H1 (cell line): ENCODE measurements around the gene CHRNA4. TPM values are rescaled to one million over a fixed set of nuclear protein-coding genes. Genes with fewer than 3 reads are reported as not detected.
A peak's percentile ranks its signal among the peaks of the same experiment; 100 is the strongest.

Experiments
- CTCF ChIA-PET: fragments of 300-600 bp; sonication (Branson Sonifier 250); formaldehyde crosslinking; loops from one replicate; lab custom pipeline; 2021; ENCODE audit not compliant: partially characterized antibody; lab: Charles Lee
- POLR2A ChIA-PET: fragments of 300-600 bp; sonication (Branson Sonifier 250); formaldehyde crosslinking; loops from one replicate; lab custom pipeline; 2021; ENCODE audit warnings: inconsistent platforms; ENCODE audit not compliant: partially characterized antibody; lab: Charles Lee
- DNase-seq, 2 experiments: peaks; one replicate each; pipeline versions ENCODE4 v3.0.0 to v3.0.0-alpha.2; 2010 to 2022; ENCODE audit warnings: low spot score in 2 of 2, low read depth in 1 of 2, mixed read lengths in 1 of 2
- FAIRE-seq: peaks from 2 replicates; lab custom pipeline; 2011; peaks lifted over from hg19 to GRCh38; lab: Jason Lieb, UNC
- H2AFZ ChIP-seq: 2 replicates; pipeline ENCODE4 v1.8.1; 2012; ENCODE audit warnings: low read length, inconsistent platforms
- H2AK5ac ChIP-seq: 2 replicates; pipeline ENCODE4 v1.6.1; 2013; ENCODE audit warnings: low read depth, low read length
- H2BK120ac ChIP-seq: replicated peaks from 2 replicates; pipeline ENCODE3; 2013; ENCODE audit warnings: low read depth, low read length, inconsistent platforms
- H2BK12ac ChIP-seq: 2 replicates; pipeline ENCODE4 v1.6.1; 2013; ENCODE audit warnings: low read depth, low read length
- H2BK15ac ChIP-seq: 2 replicates; pipeline ENCODE4 v1.6.1; 2013; ENCODE audit warnings: low read length
- H2BK20ac ChIP-seq: 2 replicates; pipeline ENCODE4 v1.6.1; 2013; ENCODE audit warnings: low read length
- H2BK5ac ChIP-seq: 2 replicates; pipeline ENCODE4 v1.6.1; 2013; ENCODE audit warnings: low read depth, low read length
- H3K14ac ChIP-seq: 2 replicates; pipeline ENCODE4 v1.6.1; 2013; ENCODE audit warnings: inconsistent platforms; ENCODE audit not compliant: insufficient read length
- H3K18ac ChIP-seq: 2 replicates; pipeline ENCODE4 v1.6.1; 2013; ENCODE audit warnings: low read length; ENCODE audit errors: extremely low read depth
- H3K23ac ChIP-seq: 2 replicates; pipeline ENCODE4 v1.6.1; 2013; ENCODE audit warnings: inconsistent platforms; ENCODE audit not compliant: insufficient read length
- H3K23me2 ChIP-seq: 2 replicates; pipeline ENCODE4 v1.6.1; 2013; ENCODE audit warnings: low read depth, low read length
- H3K27ac ChIP-seq: 2 replicates; pipeline ENCODE4 v1.6.1; 2011; ENCODE audit warnings: low read depth, low read length, inconsistent platforms
- H3K27me3 ChIP-seq, 4 experiments: replicated peaks in 1 of 4; 1 replicate in 1 of 4; 2 replicates in 3 of 4; pipeline versions ENCODE4 v1.6.1 to v1.8.1; 2011 to 2013; ENCODE audit warnings: low read length in 3 of 4, mild to moderate bottlenecking in 3 of 4, inconsistent platforms in 2 of 4, mixed read lengths in 2 of 4, moderate library complexity in 1 of 4; ENCODE audit not compliant: control insufficient read depth in 3 of 4, insufficient read depth in 3 of 4; ENCODE audit errors: extremely low read depth in 1 of 4
- H3K36me3 ChIP-seq, 4 experiments: 2 replicates each; pipeline versions ENCODE4 v1.6.1 to v1.8.1; 2011 to 2013; ENCODE audit warnings: mild to moderate bottlenecking in 4 of 4, low read length in 3 of 4, moderate library complexity in 2 of 4, control low read depth in 1 of 4, inconsistent platforms in 1 of 4; ENCODE audit not compliant: insufficient read depth in 4 of 4, control insufficient read depth in 2 of 4
- H3K4ac ChIP-seq: replicated peaks from 2 replicates; pipeline ENCODE3; 2013; ENCODE audit warnings: low read length, low read depth, mixed read lengths, inconsistent platforms; ENCODE audit not compliant: insufficient read length
- H3K4me1 ChIP-seq, 4 experiments: replicated peaks in 1 of 4; 1 replicate in 1 of 4; 2 replicates in 3 of 4; pipeline versions ENCODE4 v1.6.1 to v1.8.1; 2011 to 2013; ENCODE audit warnings: low read length in 3 of 4, inconsistent platforms in 2 of 4, mixed read lengths in 1 of 4; ENCODE audit not compliant: insufficient read depth in 4 of 4, control insufficient read depth in 3 of 4
- H3K4me2 ChIP-seq, 2 experiments: 2 replicates each; pipeline versions ENCODE4 v1.6.1 to v1.8.1; 2011 to 2013; ENCODE audit warnings: low read depth in 2 of 2, low read length in 2 of 2, control low read depth in 1 of 2, inconsistent platforms in 1 of 2, mild to moderate bottlenecking in 1 of 2; ENCODE audit not compliant: insufficient read depth in 1 of 2
- H3K4me3 ChIP-seq, 4 experiments: fragments of 200-600, 300-600 bp in 1 of 4; sonication (generic), shearing (Covaris generic), sonication (Bioruptor Twin) in 1 of 4; 2 replicates each; pipeline versions ENCODE4 v1.5.1 to v1.8.1; 2011 to 2016; ENCODE audit warnings: low read length in 4 of 4, low read depth in 3 of 4, control low read depth in 2 of 4, inconsistent platforms in 2 of 4, mild to moderate bottlenecking in 2 of 4, mixed read lengths in 1 of 4, moderate library complexity in 1 of 4; ENCODE audit not compliant: insufficient read depth in 2 of 4; ENCODE audit errors: extremely low read depth in 1 of 4
- H3K56ac ChIP-seq: replicated peaks from 2 replicates; pipeline ENCODE3; 2013; ENCODE audit warnings: low read depth, mild to moderate bottlenecking, mixed read lengths, low read length, inconsistent platforms; ENCODE audit not compliant: insufficient read length
- H3K79me1 ChIP-seq: 2 replicates; pipeline ENCODE4 v1.6.1; 2013; ENCODE audit warnings: low read depth, low read length, control low read depth
- H3K79me2 ChIP-seq, 2 experiments: 2 replicates each; pipeline versions ENCODE4 v1.6.1 to v1.8.1; 2012 to 2013; ENCODE audit warnings: low read length in 2 of 2, mild to moderate bottlenecking in 2 of 2, inconsistent platforms in 1 of 2; ENCODE audit not compliant: insufficient read depth in 2 of 2, control insufficient read depth in 1 of 2
- H3K9ac ChIP-seq, 4 experiments: replicated peaks in 1 of 4; 1 replicate in 1 of 4; 2 replicates in 3 of 4; pipeline versions ENCODE4 v1.6.1 to v1.8.1; 2011 to 2013; ENCODE audit warnings: low read depth in 3 of 4, low read length in 3 of 4, control low read depth in 2 of 4, mild to moderate bottlenecking in 2 of 4, moderate library complexity in 2 of 4, inconsistent platforms in 1 of 4; ENCODE audit errors: extremely low read depth in 1 of 4
- H3K9me3 ChIP-seq, 2 experiments: 2 replicates each; pipeline versions ENCODE4 v1.6.1 to v1.8.1; 2012 to 2013; ENCODE audit warnings: mild to moderate bottlenecking in 2 of 2, moderate library complexity in 2 of 2, control low read depth in 1 of 2, inconsistent platforms in 1 of 2, low read depth in 1 of 2, low read length in 1 of 2, mixed read lengths in 1 of 2; ENCODE audit not compliant: insufficient read depth in 2 of 2
- H4K20me1 ChIP-seq, 2 experiments: replicated peaks in 1 of 2; 2 replicates each; pipeline versions ENCODE3 to v1.8.1; 2011 to 2013; ENCODE audit warnings: inconsistent platforms in 2 of 2, low read length in 2 of 2, mild to moderate bottlenecking in 1 of 2; ENCODE audit not compliant: insufficient read depth in 2 of 2, control insufficient read depth in 1 of 2
- H4K5ac ChIP-seq: 2 replicates; pipeline ENCODE4 v1.6.1; 2013; ENCODE audit warnings: low read length, low read depth, mixed read lengths, inconsistent platforms; ENCODE audit not compliant: insufficient read length
- H4K8ac ChIP-seq: 2 replicates; pipeline ENCODE4 v1.8.0; 2013; ENCODE audit warnings: mild to moderate bottlenecking, moderate library complexity, low read length, inconsistent platforms; ENCODE audit not compliant: insufficient read depth; ENCODE audit errors: extremely low read depth
- H4K91ac ChIP-seq: replicated peaks from 2 replicates; pipeline ENCODE3; 2013; ENCODE audit warnings: low read length, mixed read lengths, inconsistent platforms; ENCODE audit not compliant: insufficient read length
- BACH1 ChIP-seq: IDR thresholded peaks from 2 replicates; pipeline ENCODE4 v1.6.1; 2012; ENCODE audit warnings: low read length, improper control_type of control experiment
- BCL11A ChIP-seq, 2 experiments: IDR thresholded peaks; one replicate each; pipeline ENCODE4 v1.6.1; 2011; ENCODE audit warnings: low read depth in 2 of 2, low read length in 2 of 2, mild to moderate bottlenecking in 2 of 2
- BRCA1 ChIP-seq: IDR thresholded peaks from 2 replicates; pipeline ENCODE4 v1.6.1; 2012; ENCODE audit warnings: low read depth, low read length, improper control_type of control experiment
- CBX5 ChIP-seq: fragments of 300-800, 300-1000 bp; sonication (generic); IDR thresholded peaks from 2 replicates; pipeline ENCODE4 v1.7.1; 2016; ENCODE audit warnings: antibody characterized with exemption, low read length, low read depth
- CHD1 ChIP-seq: IDR thresholded peaks from 2 replicates; pipeline ENCODE4 v1.6.1; 2012; ENCODE audit warnings: low read depth, low read length, improper control_type of control experiment
- CHD2 ChIP-seq: IDR thresholded peaks from 2 replicates; pipeline ENCODE4 v1.6.1; 2012; ENCODE audit warnings: low read length, improper control_type of control experiment
- E2F6 ChIP-seq: IDR thresholded peaks from 2 replicates; pipeline ENCODE4 v1.6.1; 2012; ENCODE audit warnings: inconsistent platforms
- JUN ChIP-seq: IDR thresholded peaks from 2 replicates; pipeline ENCODE4 v1.6.1; 2011; ENCODE audit warnings: low read depth, mild to moderate bottlenecking, improper control_type of control experiment, low read length
- MAX ChIP-seq: IDR thresholded peaks from 2 replicates; pipeline ENCODE4 v1.6.1; 2012; ENCODE audit warnings: inconsistent platforms
- POU5F1 ChIP-seq: IDR thresholded peaks from 2 replicates; pipeline ENCODE4 v1.6.1; 2011; ENCODE audit warnings: low read depth, mild to moderate bottlenecking, low read length, moderate library complexity
- RFX5 ChIP-seq: IDR thresholded peaks from 2 replicates; pipeline ENCODE4 v1.6.1; 2011; ENCODE audit warnings: low read depth, low read length, improper control_type of control experiment, borderline replicate concordance
- SP1 ChIP-seq: IDR thresholded peaks from 2 replicates; pipeline ENCODE4 v1.6.1; 2011; ENCODE audit warnings: low read depth, low read length
- SP2 ChIP-seq: IDR thresholded peaks from 2 replicates; pipeline ENCODE4 v1.6.1; 2012; ENCODE audit warnings: mild to moderate bottlenecking, low read length, inconsistent platforms
- WGBS, 2 experiments: shearing (Covaris generic) in 1 of 2; methylation state at CpG; one replicate each; pipeline versions ENCODE4 v1.1.6 to v1.1.7; 2013 to 2015; ENCODE audit warnings: low lambda C conversion rate in 2 of 2, mixed read lengths in 2 of 2, inconsistent platforms in 1 of 2, low coverage in 1 of 2, missing lambda C conversion rate in 1 of 2; ENCODE audit not compliant: insufficient replicate concordance in 2 of 2, insufficient coverage in 1 of 2, insufficient read length in 1 of 2; ENCODE audit errors: extremely low coverage in 1 of 2, missing lambda C conversion rate in 1 of 2; 5-methylcytosine and 5-hydroxymethylcytosine counted together
- polyA plus RNA-seq, 7 experiments: library from polyadenylated mRNA; depleted of rRNA in 3 of 7; stranded (reverse) in 5 of 7; unstranded in 2 of 7; fragments of >200 nt in 5 of 7; fragments of 200-250 nt in 2 of 7; gene quantifications; 1 replicate in 5 of 7; 2 replicates in 1 of 7; 4 replicates in 1 of 7; pipeline versions ENCODE4 v1.2.1 to v1.2.3, GENCODE V29; 2011 to 2013; ENCODE audit warnings: missing spikeins in 2 of 7, mixed read lengths in 2 of 7
- total RNA-seq: library from RNA; stranded (reverse); fragmentation: NEBNext Ultra II Directional; extraction: Animal tissue kit (Norgen Biotek cat#: 25700); gene quantifications from 2 replicates; pipeline ENCODE4 v1.2.1, GENCODE V29; 2021
- TF ChIP-seq, protein P1 (sequence below): IDR thresholded peaks from 2 replicates; pipeline ENCODE4 v1.6.1; 2011; ENCODE audit warnings: low read depth, mild to moderate bottlenecking, low read length; ENCODE audit not compliant: insufficient read depth

Gene CHRNA4
- total and polyA plus RNA-seq, 2 of the 8 experiments (the other 6 are each of a cell fraction or from before 2014, with no cell fraction given): 4.3 to 5.7 TPM

- Histone ChIP-seq H2AK5ac (no peak overlapping the region), H3K9ac (peak overlapping the region in 1 of 4 experiments; percentile 15; a peak in 2 of 7 replicates), H2BK15ac (0 out of 2 replicates have a peak overlapping the region, but pooled peaks have one; percentile 72), H3K27me3 (no peaks in the 10 kb centered on the region), H3K27ac (no peak overlapping the region), H2BK5ac (no peak overlapping the region), H2BK20ac (0 out of 2 replicates have a peak overlapping the region, but pooled peaks have one; percentile 48), H3K18ac (no peak overlapping the region), H3K4me2 (no peak overlapping the region), H4K20me1 (no peaks in the 10 kb centered on the region), H3K23ac (no peak overlapping the region), H3K79me1 (no peaks in the 10 kb centered on the region), H2BK12ac (0 out of 2 replicates have a peak overlapping the region, but pooled peaks have one; percentile 27), H4K91ac (peak overlapping the region; percentile 54), H2AFZ (no peak overlapping the region), H3K4ac (no peak overlapping the region), H4K8ac (no peak overlapping the region), H4K5ac (no peak overlapping the region), H3K4me1 (no peaks in the 10 kb centered on the region; a peak in 2 of 7 replicates), H2BK120ac (no peak overlapping the region), H3K9me3 (no peaks in the 10 kb centered on the region), H3K36me3 (no peaks in the 10 kb centered on the region), H3K79me2 (no peaks in the 10 kb centered on the region), H3K56ac (no peak overlapping the region), H3K23me2 (no peaks in the 10 kb centered on the region), H3K14ac (no peak overlapping the region), H3K4me3 (no peak overlapping the region)
- CTCF ChIA-PET: interaction anchor here (1.4 kb wide), 1 partner anchor 13 kb away, joined by 9 read pairs; the partner anchor contains the start of gene COL20A1
- POLR2A ChIA-PET: no interaction called here
- FAIRE-seq: no peak
- no peak for DNase-seq
- WGBS, 2 experiments: 89% methylated on average over 8 of the region's 8 CpGs; no CpG with 5 or more reads in 1 of the 2 experiments
- TF ChIP-seq CHD1 (no peak), SP2 (no peak), MAX (no peak), CHD2 (no peak), CBX5 (no peak), BCL11A (IDR thresholded peaks at IDR 0.05; ENCODE audit: low read depth in 2 of 2, low read length in 2 of 2) (no peak), SP1 (no peak), BACH1 (no peak), POU5F1 (no peak), BRCA1 (no peak), RFX5 (no peak), JUN (no peak), E2F6 (no peak)
- TF ChIP-seq, protein P1, sequence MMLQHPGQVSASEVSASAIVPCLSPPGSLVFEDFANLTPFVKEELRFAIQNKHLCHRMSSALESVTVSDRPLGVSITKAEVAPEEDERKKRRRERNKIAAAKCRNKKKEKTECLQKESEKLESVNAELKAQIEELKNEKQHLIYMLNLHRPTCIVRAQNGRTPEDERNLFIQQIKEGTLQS: no peak
These were observed 55.8 kb downstream of the CHRNA4 start for GRCh38 chr20:63305393-63305792.
